ENCODE data around the gene LYPD3.

GRCh38 chr19:43504426-43505185, 39.2 kb upstream of the LYPD3 start, which contains the start of gene PHLDB3:
- no peak for TF ChIP-seq CTCF (conservative IDR thresholded peaks at IDR 0.05 in 1 of 2, IDR thresholded peaks at IDR 0.05 in 1 of 2; ENCODE audit: low read depth in 1 of 2, low read length in 2 of 2)
- no peak for TF ChIP-seq EZH2 (IDR thresholded peaks at IDR 0.05; ENCODE audit: low read length, missing control alignments)

Measured in fibroblast of lung (primary cell).